ENCODE results near the gene MAOB. TPM values are rescaled to one million over a fixed set of nuclear protein-coding genes. Genes with fewer than 3 reads are reported as not detected.

The MAOB gene
- total RNA-seq, 4 donors from 2014 or later: 1.9 to 4.5 (median 2.1) TPM

GRCh38 chrX:43758044-43758443, 124.2 kb downstream of the MAOB start:
- H3K4me1 ChIP-seq: no peaks in the 10 kb centered on the region
- 79% methylated on average over 7 of the region's 7 CpGs for WGBS
- no peak overlapping the region for H3K27ac ChIP-seq
- H3K36me3 ChIP-seq: no peaks in the 10 kb centered on the region
- TF ChIP-seq POLR2AphosphoS5 (IDR thresholded peaks at IDR 0.05): no peak
- no peak for TF ChIP-seq POLR2A (IDR thresholded peaks at IDR 0.05)
- no peak for TF ChIP-seq EP300 (IDR thresholded peaks at IDR 0.05)
- TF ChIP-seq CTCF (IDR thresholded peaks at IDR 0.05): no peak
- H3K9me3 ChIP-seq: no peaks in the 10 kb centered on the region
- no peak for DNase-seq (ENCODE audit: low spot score in 2 of 2)
- H3K4me3 ChIP-seq: no peak overlapping the region
- H3K27me3 ChIP-seq: no peaks in the 10 kb centered on the region

GRCh38 chrX:43756076-43756475, 126.2 kb downstream of the MAOB start:
- H3K36me3 ChIP-seq: no peaks in the 10 kb centered on the region
- H3K9me3 ChIP-seq: no peaks in the 10 kb centered on the region
- H3K4me3 ChIP-seq: no peak overlapping the region
- H3K4me1 ChIP-seq: no peaks in the 10 kb centered on the region
- WGBS: 85% methylated on average over 5 of the region's 5 CpGs
- no peaks in the 10 kb centered on the region for H3K27me3 ChIP-seq
- no peak overlapping the region for H3K27ac ChIP-seq
- DNase-seq (ENCODE audit: low spot score in 2 of 2): no peak
- TF ChIP-seq EP300 (IDR thresholded peaks at IDR 0.05) (no peak), POLR2AphosphoS5 (IDR thresholded peaks at IDR 0.05) (no peak), CTCF (IDR thresholded peaks at IDR 0.05) (no peak), POLR2A (IDR thresholded peaks at IDR 0.05) (no peak)

DNA sequence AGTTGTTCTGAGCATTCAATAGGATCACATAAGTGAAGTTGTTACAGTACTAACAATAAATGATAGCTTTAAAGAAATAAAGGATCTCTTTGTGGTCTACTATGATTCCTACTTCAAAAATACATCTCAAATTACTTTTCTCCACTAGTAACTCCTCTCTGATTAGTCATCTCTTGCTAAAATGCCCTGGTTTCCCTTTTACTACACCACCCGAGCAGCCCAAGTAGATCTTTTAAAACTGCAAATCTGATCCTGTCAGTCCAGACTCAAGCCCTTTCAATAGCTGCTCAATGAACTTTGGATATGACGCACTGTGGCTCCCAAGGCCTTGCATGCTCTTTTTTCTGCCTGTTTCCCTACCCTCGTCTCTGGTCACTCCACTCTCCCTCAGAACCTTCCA, 128.6 kb downstream of the MAOB start:
- DNase-seq (ENCODE audit: low spot score in 2 of 2): no peak
- Histone ChIP-seq H3K27ac (no peak overlapping the region), H3K27me3 (no peaks in the 10 kb centered on the region), H3K36me3 (no peaks in the 10 kb centered on the region), H3K9me3 (no peaks in the 10 kb centered on the region), H3K4me3 (no peak overlapping the region), H3K4me1 (no peaks in the 10 kb centered on the region)
- TF ChIP-seq CTCF (IDR thresholded peaks at IDR 0.05): no peak
- no peak for TF ChIP-seq EP300 (IDR thresholded peaks at IDR 0.05)
- no peak for TF ChIP-seq POLR2A (IDR thresholded peaks at IDR 0.05)
- no peak for TF ChIP-seq POLR2AphosphoS5 (IDR thresholded peaks at IDR 0.05)
- 75% methylated on average over 3 of the region's 3 CpGs for WGBS

GRCh38 chrX:43750248-43750676, 132.0 kb downstream of the MAOB start:
- TF ChIP-seq CTCF (IDR thresholded peaks at IDR 0.05) (peak; percentile 35 to 44), POLR2AphosphoS5 (IDR thresholded peaks at IDR 0.05) (no peak), EP300 (IDR thresholded peaks at IDR 0.05) (no peak), POLR2A (IDR thresholded peaks at IDR 0.05) (no peak)
- peak; percentile 60 to 75 for DNase-seq (ENCODE audit: low spot score in 2 of 2)
- Histone ChIP-seq H3K27me3 (no peaks in the 10 kb centered on the region), H3K4me1 (no peaks in the 10 kb centered on the region), H3K36me3 (no peaks in the 10 kb centered on the region), H3K9me3 (no peaks in the 10 kb centered on the region), H3K27ac (no peak overlapping the region), H3K4me3 (no peak overlapping the region)
- 24% methylated on average over 6 of the region's 6 CpGs for WGBS

DNA sequence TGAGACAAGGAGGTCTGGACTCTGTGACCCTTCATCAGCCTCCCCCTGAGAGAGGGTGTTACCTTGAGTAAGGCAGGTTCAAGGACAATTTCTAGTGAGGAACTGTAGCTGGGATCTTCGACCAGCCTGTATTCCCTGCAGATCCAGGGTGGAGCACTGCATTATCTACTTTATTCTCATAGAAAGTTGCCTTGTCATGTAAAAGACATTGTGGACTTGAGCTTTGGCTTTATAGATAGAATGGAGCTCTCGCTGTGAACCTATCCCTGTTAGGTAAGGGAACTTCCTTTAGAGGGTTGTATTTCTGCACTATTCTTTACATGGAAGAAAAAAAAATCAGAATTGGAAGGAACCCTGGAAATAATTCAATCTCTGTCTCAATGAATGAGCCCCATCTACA, 134.8 kb downstream of the MAOB start:
- 67% methylated on average over 2 of the region's 2 CpGs for WGBS
- no peak overlapping the region for H3K27ac ChIP-seq
- DNase-seq (ENCODE audit: low spot score in 2 of 2): no peak
- H3K4me1 ChIP-seq: peaks cover 10% of the 10 kb centered on the region
- no peaks in the 10 kb centered on the region for H3K36me3 ChIP-seq
- TF ChIP-seq POLR2AphosphoS5 (IDR thresholded peaks at IDR 0.05): no peak
- TF ChIP-seq POLR2A (IDR thresholded peaks at IDR 0.05): no peak
- no peak for TF ChIP-seq CTCF (IDR thresholded peaks at IDR 0.05)
- no peak for TF ChIP-seq EP300 (IDR thresholded peaks at IDR 0.05)
- no peak overlapping the region for H3K4me3 ChIP-seq
- no peaks in the 10 kb centered on the region for H3K9me3 ChIP-seq
- H3K27me3 ChIP-seq: no peaks in the 10 kb centered on the region
